NOMO-1 treated with dmso at 0.1 percent for 144 hours (cell line): ENCODE results near the gene CARD11.
A peak's percentile ranks its signal among the peaks of the same experiment; 100 is the strongest.
"Not testable (repeated sequence)": the region's sequence is repeated elsewhere in the genome, so short reads cannot be mapped to it uniquely, and the experiment has no call there.

Experiments
- DNase-seq: peaks from one replicate; lab custom pipeline; 2025; ENCODE audit not compliant: unreplicated experiment; lab: John Stamatoyannopoulos, UW

CARD11 gene

DNA sequence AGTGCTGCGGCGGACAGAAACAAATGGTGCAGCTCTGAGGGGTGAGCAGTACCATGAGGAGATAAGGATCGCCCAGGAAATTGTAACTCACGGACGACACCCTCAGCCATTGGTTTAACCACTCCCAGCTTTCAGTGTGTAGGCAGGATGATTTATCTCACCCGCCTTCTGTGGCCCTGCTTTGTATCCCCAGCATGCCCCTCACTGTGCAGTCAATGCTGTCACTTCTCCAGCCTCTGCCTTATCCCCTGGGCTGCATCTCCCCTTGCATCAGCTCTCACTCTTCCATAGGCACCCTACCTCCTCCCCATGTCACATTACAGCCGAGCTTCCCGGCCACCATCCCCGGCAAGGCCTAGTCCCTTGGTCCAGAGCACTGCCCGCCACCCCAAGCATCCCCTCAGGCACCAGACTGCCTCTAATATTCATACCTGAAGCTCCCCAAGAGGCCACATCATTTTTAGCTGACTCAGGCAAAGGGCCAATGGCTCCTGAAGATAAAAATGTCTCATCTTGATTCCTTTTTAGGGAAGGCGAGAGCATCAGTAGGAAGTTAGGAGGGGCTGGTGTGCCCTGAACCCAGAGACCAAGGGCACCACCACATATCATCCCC is 77.1 kb downstream of the CARD11 start:
- DNase-seq: no peak

DNA sequence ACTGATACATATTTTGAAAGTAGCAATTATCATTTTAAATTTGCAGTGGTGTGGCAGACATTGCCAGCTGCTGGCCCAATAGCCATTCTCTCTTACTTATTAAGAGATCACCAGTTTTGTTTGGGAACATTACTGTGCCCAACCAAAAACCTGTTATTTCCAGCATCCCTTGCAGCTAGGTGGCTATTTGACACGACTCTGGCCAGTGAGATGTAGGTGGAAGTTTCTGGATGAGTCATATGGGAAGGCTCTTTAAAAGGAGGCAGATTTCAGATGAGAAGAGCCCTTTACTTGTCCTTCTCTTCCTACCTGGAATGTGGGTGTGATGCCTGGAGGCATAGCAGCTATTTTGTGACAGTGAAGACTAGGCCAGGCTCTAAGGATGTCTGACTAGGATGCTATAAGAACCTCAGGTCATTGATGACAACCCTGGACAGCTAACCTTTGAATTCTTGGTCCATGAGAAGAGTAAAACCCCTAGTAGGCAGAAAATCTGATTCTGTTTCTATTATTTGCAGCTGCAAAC is 77.9 kb downstream of the CARD11 start:
- no peak for DNase-seq

DNA sequence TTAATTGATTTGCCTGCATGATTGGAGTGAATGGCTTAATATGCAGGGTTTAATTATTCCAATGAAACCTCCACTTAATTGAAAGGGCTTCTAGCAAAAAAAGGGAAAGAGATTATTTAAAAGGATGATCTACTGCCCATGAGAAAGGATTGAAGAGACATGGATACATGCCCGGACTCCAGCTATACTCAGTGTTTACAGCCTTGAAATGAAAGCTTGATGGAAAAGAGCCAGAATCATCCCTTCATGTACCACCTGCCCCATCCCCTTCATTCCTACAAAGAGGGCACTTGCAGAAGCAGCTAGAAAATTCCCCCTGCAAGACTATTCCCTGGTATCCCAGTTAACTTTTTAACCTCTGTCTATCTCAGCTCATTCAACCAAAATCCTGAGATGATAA is 78.4 kb downstream of the CARD11 start:
- no peak for DNase-seq

DNA sequence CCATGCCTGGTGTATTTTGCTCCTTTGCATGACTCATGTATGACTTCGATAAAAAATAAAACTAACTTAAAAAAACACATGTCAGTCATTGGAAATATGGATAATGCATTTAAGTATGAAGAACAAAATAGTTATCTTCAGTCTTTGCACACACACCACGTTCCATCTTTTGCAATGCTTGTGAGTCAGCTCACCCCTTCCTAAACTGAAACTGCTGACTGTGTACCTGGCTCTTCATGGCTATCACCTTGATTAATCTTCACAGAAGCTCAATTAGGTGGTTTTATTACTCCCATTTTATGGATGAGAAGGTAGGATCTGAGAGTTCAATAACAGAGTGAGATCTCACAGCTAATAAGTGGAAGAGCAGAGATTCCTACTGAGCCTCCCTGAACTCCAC is 79.5 kb downstream of the CARD11 start:
- DNase-seq: no peak

DNA sequence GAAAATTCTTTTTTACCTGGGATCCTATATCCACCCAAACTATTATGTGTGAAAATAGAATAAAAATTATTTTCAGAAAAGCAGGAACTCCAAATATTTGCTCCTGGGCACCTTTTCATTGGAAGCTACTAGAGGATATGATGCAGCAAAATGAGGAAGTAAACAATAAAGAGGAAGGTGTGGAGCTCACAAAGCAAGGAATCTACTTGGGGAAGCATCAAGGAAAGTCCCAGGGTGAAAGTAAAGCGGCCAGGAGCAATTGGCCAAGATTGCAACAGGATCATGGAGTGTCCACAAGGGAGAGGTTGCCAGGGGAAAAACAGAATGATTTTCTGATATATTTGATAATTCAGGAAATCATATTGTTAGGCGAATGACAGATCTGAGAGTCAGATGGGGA is 80.8 kb downstream of the CARD11 start:
- no peak for DNase-seq

DNA sequence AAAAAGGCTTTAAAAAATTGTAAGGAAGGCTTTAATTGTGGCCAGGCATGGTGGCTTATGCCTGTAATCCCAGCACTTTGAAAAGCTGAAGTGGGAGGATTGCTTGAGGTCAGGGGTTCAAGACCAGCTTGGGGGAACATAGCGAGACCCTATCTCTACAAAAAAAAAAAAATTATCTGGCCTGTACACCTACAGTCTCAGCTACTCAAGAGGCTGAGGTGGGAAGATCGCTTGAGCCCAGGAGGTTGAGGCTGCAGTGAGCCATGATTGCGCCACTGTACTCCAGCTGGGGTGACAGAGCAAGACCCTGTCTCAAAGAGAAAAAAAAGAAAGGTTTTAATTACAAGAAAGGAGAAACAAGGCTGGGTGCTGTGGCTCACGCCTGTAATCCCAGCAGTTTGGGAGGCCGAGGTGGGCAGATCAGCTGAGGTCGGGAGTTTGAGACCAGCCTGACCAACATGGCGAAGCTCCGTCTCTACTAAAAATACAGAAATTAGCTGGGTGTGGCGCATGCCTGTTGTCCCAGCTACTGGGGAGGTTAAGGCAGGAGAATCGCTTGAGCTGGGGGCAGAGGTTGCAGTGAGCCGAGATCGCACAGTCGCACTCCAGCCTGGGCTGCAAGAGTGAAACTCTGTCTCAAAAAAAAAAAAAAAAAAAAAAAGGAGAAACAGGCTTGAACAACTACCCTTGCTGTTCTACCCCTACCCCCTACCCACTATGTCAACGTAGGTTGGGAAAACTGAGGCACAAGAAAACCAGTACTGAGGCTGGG is 83.7 kb downstream of the CARD11 start:
- DNase-seq: no peak

DNA sequence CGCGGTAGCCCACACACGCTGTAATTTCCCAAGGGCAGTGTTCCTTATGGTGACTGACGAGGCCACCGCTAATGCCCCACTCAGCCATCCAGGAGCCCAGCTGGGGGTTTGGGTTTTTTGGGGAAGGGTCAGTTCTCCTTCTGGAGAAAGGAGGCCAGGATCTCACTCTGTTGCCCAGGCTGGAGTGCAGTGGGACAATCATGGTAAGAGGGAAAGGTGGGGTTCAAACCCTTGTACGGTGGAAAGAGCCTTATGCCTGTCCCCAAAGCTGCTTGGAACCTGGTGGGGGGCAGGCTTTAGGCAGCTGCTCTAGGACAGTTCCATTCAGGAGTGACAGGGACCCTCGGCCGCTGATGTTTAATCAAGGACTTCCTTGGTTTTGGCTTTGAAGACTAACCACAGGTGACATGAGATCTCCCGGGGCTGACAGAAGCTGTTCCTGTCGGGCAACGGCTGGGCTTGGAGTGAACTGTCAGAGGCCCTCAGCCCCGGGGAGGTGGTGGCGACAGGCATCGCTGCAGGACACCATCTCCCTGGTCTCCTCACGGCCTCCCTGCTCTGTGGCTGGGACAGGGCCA is 84.5 kb downstream of the CARD11 start:
- no peak for DNase-seq

DNA sequence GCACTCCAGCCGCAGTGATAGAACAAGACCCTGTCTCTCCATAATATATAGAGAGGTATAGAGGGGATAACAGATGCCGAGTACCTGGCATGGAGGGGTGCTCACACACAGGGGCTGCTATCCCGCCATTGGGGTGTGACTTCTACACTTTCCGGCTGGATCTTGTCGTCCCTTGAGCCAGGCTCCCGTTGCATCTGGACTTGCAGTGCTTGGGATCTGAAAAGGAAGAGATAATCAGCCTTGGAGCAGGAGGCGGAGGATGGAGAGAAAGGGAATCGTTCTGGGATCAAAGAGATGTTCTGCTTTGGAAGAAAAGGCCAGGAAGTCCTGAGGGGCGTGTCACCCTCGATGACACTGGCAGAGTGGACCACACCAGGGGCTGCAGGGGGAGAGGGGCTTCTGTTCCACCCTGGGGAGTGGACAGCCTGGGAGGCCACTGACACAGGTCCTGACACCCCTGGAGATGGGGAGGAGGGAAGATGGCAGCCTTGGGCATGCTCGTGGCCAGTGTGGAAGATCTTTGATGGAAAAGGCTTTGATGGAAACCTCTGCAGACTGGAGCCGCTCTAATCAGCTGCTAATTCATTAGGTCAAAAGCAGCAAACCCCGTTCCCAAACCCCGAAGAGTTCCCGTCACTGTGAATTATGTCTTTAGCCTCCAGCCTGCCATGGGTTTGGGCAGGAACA is 85.1 kb downstream of the CARD11 start:
- DNase-seq: no peak

DNA sequence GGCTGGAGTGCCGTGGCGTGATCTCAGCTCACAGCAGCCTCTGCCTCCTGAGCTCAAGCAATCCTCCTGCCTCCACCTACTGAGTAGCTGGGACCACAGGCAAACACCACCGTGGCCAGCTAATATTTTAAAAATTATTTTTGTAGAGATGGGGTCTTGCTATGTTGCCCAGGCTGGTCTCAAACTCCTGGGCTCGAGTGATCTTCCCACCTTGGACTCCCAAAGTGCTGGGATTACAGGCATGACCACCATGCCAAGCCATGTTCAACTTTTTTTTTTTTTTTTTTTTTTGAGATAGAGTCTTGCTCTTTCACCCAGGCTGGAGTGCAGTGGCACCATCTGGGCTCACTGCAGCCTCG is 86.3 kb downstream of the CARD11 start:
- not testable (repeated sequence) for DNase-seq

DNA sequence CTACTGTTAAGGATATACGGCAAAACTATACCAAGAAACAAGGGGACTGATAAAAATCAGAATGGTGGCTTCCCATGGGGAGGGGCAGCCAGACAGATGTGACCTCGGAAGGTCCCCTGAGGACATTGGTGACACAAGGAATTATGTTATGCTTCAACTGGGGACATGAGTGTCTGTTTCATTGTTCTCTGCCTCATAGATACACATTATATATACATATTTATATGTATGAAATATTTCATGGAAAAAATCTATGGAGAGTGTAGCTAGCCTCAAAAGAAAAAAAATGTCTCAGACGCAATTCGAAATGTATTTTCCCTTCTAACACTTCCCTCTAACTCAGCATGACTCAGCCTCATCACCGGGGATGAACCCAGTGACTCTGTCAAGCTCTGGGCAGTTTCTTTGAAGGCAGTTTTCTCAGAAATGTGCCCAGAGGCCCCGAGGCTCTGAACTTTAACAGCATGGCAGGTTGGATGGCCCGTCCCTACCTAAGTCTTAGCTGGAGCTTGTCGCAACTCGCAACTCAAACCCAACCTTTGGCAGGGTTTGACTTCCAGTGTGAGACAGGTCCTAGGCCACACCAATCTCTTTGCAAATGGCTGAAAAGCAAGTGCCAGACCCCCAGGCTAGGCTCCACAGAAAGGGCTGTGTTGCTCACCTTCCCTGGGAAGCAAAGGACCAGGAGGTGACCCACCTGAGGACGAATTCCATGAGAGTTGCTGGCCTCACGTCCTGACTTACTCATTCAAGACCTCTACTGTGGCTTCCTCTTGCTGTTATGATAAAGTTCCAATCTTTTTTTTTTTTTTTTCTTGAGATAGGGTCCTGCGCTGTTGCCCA is 86.9 kb downstream of the CARD11 start:
- no peak for DNase-seq

DNA sequence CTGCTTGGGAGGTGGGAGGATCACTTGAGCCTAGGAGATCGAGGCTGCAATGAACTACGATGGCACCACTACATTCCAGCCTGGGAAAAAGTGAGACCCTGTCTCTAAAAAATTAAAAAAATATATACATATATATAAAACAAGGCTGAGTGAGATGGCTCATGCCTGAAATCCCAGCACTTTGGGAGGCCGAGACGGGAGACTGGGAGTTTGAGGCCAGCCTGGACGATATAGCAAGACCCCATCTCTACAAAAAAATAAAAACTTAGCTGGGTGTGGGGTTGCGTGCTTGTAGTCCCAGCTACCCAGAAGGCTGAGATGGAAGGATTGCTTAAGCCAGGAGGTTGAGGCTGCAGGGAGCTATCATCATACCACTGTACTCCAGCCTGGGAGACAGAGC is 87.6 kb downstream of the CARD11 start:
- no peak for DNase-seq

DNA sequence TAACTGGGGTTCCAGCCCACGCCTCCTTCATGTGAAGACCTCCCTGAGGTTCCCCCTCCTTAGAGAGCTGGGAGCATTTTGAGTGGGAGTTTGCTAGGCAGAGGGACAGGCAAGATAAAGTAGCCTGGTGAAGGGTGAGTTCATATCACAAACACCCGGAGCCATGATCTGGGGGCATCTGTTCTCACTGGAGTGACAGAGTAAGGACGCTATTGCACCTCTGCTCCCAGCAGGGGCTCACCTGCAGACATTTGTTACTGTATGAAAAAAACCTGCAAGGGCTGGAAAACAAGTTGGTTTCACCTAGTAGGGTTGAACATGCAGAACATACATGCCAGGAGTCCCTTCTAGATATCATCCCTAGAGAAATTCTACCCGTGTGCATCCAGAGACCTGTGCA is 88.4 kb downstream of the CARD11 start:
- no peak for DNase-seq

DNA sequence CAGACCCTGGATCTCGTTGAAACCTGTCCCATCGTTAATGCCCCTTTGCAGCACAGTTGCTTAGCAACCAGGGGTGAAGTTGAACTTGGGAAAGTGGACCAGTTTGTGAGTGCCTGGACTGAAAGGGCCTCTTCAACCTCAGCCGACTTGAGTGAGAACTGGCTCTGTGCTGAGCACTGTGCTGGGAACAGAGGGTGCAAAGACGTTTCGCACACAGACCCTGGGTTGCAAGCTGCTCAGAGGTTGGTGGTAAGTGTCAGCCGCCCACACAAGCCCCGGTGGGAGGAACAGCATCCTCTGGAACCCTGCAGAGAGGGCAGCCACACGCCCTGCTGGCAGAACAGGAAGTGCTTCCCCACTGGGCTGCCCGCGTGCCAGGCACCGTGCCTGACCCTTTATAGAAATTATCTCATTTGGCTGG is 89.2 kb downstream of the CARD11 start:
- no peak for DNase-seq

DNA sequence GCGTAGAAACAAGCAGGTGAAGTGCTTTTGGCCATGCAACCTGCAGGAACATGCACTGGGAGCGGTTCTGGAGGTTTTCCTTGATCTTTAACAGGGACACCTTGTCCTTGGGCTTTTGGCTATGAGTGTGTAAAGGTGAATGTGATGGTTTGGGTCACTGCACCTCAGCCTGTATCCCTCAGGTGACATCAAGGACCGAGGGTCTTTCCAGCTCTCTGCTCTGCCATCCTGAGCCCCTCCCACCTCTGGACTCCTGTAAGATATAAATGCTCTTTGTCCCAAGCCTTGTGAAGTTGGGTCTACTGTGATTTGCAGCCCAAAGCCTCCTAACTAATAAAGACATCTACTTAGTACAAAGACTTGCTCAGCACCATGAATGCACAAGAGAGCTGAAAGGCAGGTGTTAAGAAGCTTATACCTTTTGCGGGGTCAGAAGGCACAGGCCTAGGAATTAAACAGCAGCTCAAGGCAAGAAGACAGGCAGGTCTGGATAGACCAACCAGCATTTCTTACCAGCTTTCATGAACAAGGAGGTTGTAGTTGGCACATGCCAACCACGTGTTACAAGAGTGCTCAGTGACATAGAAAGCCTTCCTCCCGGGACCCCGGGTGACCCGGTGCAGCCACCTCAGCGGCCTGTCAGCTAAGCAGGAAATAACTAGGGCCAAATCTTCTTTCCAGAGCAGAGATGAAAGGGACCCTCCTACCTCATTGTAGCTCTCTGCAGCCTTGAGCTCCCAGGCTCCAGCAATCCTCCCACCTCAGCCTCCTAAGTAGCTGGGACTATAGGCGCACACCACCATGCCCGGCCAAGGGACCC is 89.9 kb downstream of the CARD11 start:
- no peak for DNase-seq

DNA sequence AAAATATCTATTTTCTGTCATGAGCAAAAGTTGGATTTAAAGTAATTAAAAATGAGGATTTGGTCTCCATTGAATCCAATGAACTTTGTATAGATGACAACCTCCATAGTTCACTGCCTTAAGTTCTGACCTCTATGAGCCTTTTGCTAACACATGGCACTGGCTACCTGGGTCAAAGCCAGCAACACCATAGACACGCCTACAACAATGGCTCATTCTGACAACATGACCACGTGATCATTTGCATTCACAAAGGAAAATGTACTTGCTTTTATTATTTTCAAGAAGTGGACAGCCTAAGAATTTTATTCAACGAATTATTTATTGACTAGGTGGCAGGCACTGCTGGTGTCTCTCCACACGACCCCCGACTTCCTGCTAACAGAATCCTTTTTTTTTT is 90.6 kb downstream of the CARD11 start:
- no peak for DNase-seq

DNA sequence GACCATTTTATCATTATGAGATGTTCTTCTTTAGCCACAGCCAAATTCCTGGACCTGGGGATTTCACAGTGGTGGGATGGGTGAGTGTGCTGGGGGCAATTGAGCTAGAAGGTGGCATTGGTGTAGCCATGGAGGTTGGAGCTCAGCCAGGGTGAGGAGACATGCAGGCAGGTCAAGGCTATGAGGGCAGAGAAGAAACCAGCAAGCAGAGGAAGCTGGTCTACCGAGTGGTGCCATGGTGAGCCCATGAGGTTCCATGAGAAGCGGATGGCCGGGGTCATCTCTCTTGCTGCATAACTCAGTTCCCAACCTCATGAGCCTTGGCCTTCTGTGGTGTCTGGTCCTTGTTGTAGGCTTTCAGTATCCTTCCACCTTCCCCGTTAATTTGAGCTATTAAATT is 91.4 kb downstream of the CARD11 start:
- no peak for DNase-seq

DNA sequence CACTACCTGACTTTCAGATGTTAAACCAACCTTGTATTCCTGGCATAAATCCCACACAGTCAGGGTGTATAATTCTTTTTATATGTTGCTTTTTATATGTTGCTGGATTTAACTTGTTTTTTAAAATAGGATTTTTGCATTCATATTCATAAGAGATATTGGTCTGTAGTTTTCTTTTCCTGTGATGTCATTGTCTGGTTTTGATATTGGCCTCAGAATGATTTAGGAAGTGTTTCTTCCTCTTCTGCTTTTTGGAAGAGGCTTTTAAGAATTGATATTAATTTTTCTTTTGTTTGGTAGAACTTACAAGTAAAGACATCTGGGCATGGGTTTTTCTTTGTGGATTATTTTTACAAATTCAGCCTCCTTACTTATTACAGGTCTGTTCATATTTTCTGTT is 93.1 kb downstream of the CARD11 start:
- DNase-seq: peak; percentile 25

DNA sequence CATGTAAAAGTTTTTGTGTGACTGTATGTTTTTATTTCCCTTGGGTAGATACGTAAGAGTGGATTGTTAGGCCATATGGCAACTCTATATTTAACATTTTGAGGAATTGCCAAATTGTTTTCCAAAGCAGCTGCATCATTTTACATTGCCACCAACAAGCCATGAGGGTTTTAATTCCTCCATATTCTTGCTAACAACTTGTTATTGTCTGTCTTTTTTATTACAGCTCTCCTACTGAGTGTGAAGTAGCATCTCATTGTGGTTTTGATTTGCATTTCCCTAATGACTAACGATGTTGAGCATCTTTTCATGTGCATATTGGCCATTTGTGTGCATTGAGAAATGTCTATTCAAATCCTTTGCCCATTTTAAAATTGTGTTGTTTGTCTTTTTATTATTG is 94.9 kb downstream of the CARD11 start:
- no peak for DNase-seq

DNA sequence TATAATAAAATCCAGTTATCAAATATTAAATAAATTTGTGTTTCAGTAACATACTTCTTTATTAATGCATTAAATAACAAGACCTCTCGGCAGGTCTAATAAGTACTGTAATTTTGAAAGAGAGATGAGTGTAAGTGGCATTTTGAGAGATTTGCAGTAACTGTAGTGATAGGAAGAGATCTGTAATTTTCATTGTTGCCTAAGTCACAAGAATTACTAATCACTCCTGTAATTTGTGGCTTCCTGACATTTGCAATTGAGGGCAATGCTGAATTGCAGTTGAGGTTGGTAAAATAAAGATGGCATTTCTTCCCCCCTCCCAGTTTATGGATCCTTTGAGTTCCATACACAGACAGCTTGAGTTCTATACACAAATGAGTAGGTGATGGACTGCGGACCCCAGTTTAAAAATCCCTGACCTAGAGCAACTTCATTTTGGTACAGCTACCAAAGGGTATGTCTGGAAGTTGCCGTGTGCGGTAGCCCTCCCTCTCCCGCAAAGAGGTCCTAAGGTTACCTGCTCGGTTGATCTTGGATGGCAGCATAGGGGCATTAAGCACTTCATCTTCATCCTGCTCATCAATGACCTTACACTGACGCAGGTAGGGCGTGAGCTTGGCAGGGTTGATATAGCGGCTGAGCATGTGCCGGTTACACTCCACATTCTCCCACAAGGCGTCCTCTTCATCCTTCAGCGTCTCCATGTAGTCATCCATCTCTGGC is 96.4 kb downstream of the CARD11 start:
- DNase-seq: peak; percentile 12
